DOHH2 (cell line): Measurements from ENCODE around the gene ANXA8.
"Not testable (repeated sequence)": the region's sequence is repeated elsewhere in the genome, so short reads cannot be mapped to it uniquely, and the experiment has no call there.

ENCODE experiments used
- CTCF ChIP-seq: fragments of 200-600 bp; sonication (generic); IDR thresholded peaks from one replicate; pipeline ENCODE4 v1.5.1; 2014; ENCODE audit warnings: antibody characterized with exemption, mild to moderate bottlenecking, low read depth, low read length; ENCODE audit not compliant: poor library complexity, severe bottlenecking
- EZH2phosphoT487 ChIP-seq: fragments of 200-600 bp; sonication (generic); IDR thresholded peaks from 2 replicates; pipeline ENCODE4 v1.6.1; 2017; ENCODE audit warnings: borderline replicate concordance, mild to moderate bottlenecking, antibody characterized with exemption, low read length, moderate library complexity, mixed read lengths

- TF ChIP-seq CTCF, EZH2phosphoT487: not testable (repeated sequence)
Observed at GRCh38 chr10:47462577-47463358, 21.1 kb downstream of the ANXA8 start.
